Measurements from ENCODE around the gene RPS21. TPM values are rescaled to one million over a fixed set of nuclear protein-coding genes. Genes with fewer than 3 reads are reported as not detected.

RPS21 gene
- polyA plus RNA-seq, 1 donor from 2014 or later: 1,633 TPM

- H4K20me1 ChIP-seq (ENCODE audit: insufficient read depth): no peaks in the 10 kb centered on the region
- no peak within 1 kb of the TSS for H2AFZ ChIP-seq (ENCODE audit: low read depth, low read length)
- no peaks in the 10 kb centered on the region for H3K9me2 ChIP-seq (ENCODE audit: insufficient read depth, low read length)
- no peaks in the 10 kb centered on the region for H3K9me3 ChIP-seq (ENCODE audit: low read length)
- no peaks in the 10 kb centered on the region for H3K27me3 ChIP-seq (ENCODE audit: insufficient read depth, low read depth, low read length)
- no peaks in the 10 kb centered on the region for H3K36me3 ChIP-seq (ENCODE audit: insufficient read depth, low read length)
- H3K4me3 ChIP-seq (ENCODE audit: low read length): peak within 1 kb of the TSS; percentile 85
- peak within 1 kb of the TSS; percentile 51 for H3K4me2 ChIP-seq (ENCODE audit: low read length)
- no peak within 1 kb of the TSS for H3K27ac ChIP-seq (ENCODE audit: low read length)
- TF ChIP-seq POLR2AphosphoS5 (IDR thresholded peaks at IDR 0.05): no peak
- peak; percentile 2 for TF ChIP-seq MXI1 (conservative IDR thresholded peaks at IDR 0.05; ENCODE audit: poor library complexity, severe bottlenecking)
- TF ChIP-seq CTCF (IDR thresholded peaks at IDR 0.05; ENCODE audit: poor library complexity, severe bottlenecking): no peak
- no peak for TF ChIP-seq SMC3 (conservative IDR thresholded peaks at IDR 0.05; ENCODE audit: poor library complexity)
- H3K9ac ChIP-seq (ENCODE audit: low read length): peak within 1 kb of the TSS; percentile 67
- H3F3A ChIP-seq (ENCODE audit: insufficient read depth, low read length, poor library complexity, severe bottlenecking): no peaks in the 10 kb centered on the region
- no peaks in the 10 kb centered on the region for H3K79me2 ChIP-seq (replicated peaks; ENCODE audit: insufficient read depth, low read length)
Observed at GRCh38 chr20:62367136-62367632, 19.7 kb upstream of the RPS21 start, which contains the start of gene LAMA5. Gene LAMA5 (minus strand): TSS chr20:62367312. CDS start chr20:62367245, 67 bp downstream.

GRCh38 chr20:62367633-62368391, 19.1 kb upstream of the RPS21 start:
- no peaks in the 10 kb centered on the region for H3K9me2 ChIP-seq (ENCODE audit: insufficient read depth, low read length)
- TF ChIP-seq TAF1 (IDR thresholded peaks at IDR 0.05; ENCODE audit: low read depth): no peak
- TF ChIP-seq REST (IDR thresholded peaks at IDR 0.05; ENCODE audit: borderline replicate concordance): no peak
- TF ChIP-seq SMC3 (conservative IDR thresholded peaks at IDR 0.05; ENCODE audit: poor library complexity): no peak
- TF ChIP-seq POLR2AphosphoS5 (IDR thresholded peaks at IDR 0.05): no peak
- no peak for TF ChIP-seq CTCF (IDR thresholded peaks at IDR 0.05; ENCODE audit: poor library complexity, severe bottlenecking)
- no peak for TF ChIP-seq EP300 (conservative IDR thresholded peaks at IDR 0.05; ENCODE audit: poor library complexity, severe bottlenecking)
- no peak for TF ChIP-seq EZH2 (IDR thresholded peaks at IDR 0.05; ENCODE audit: borderline replicate concordance, insufficient read depth, low read length, poor library complexity, severe bottlenecking)
- no peak for TF ChIP-seq MXI1 (conservative IDR thresholded peaks at IDR 0.05; ENCODE audit: poor library complexity, severe bottlenecking)
- no peak for TF ChIP-seq RAD21 (conservative IDR thresholded peaks at IDR 0.05)
- no peaks in the 10 kb centered on the region for H3F3A ChIP-seq (ENCODE audit: insufficient read depth, low read length, poor library complexity, severe bottlenecking)
- no peaks in the 10 kb centered on the region for H3K79me2 ChIP-seq (replicated peaks; ENCODE audit: insufficient read depth, low read length)
- H4K20me1 ChIP-seq (ENCODE audit: insufficient read depth): no peaks in the 10 kb centered on the region
- no peak overlapping the region for H2AFZ ChIP-seq (ENCODE audit: low read depth, low read length)
- no peak overlapping the region for H3K27ac ChIP-seq (ENCODE audit: low read length)
- H3K4me2 ChIP-seq (ENCODE audit: low read length): no peak overlapping the region
- H3K9ac ChIP-seq (ENCODE audit: low read length): peak overlapping the region; percentile 67
- no peaks in the 10 kb centered on the region for H3K9me3 ChIP-seq (ENCODE audit: low read length)
- H3K36me3 ChIP-seq (ENCODE audit: insufficient read depth, low read length): no peaks in the 10 kb centered on the region
- H3K27me3 ChIP-seq (ENCODE audit: insufficient read depth, low read depth, low read length): no peaks in the 10 kb centered on the region
- peak overlapping the region; percentile 62 for H3K4me3 ChIP-seq (ENCODE audit: low read length)

All from neural cell (in vitro differentiated cells).